Measurements from ENCODE around the gene PDPR.

GRCh38 chr16:70163596-70163995 lies 49.5 kb downstream of the PDPR start:
- TF ChIP-seq, protein P1, sequence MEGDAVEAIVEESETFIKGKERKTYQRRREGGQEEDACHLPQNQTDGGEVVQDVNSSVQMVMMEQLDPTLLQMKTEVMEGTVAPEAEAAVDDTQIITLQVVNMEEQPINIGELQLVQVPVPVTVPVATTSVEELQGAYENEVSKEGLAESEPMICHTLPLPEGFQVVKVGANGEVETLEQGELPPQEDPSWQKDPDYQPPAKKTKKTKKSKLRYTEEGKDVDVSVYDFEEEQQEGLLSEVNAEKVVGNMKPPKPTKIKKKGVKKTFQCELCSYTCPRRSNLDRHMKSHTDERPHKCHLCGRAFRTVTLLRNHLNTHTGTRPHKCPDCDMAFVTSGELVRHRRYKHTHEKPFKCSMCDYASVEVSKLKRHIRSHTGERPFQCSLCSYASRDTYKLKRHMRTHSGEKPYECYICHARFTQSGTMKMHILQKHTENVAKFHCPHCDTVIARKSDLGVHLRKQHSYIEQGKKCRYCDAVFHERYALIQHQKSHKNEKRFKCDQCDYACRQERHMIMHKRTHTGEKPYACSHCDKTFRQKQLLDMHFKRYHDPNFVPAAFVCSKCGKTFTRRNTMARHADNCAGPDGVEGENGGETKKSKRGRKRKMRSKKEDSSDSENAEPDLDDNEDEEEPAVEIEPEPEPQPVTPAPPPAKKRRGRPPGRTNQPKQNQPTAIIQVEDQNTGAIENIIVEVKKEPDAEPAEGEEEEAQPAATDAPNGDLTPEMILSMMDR (conservative IDR thresholded peaks at IDR 0.05 in 1 of 2, IDR thresholded peaks at IDR 0.05 in 1 of 2; ENCODE audit: low read depth in 1 of 2, low read length in 2 of 2), result no peak
- TF ChIP-seq EZH2 (IDR thresholded peaks at IDR 0.05; ENCODE audit: low read length, missing control alignments), result no peak

Measured in fibroblast of lung (primary cell).